Activated naive CD8-positive, alpha-beta T cell treated with anti-CD3 and anti-CD28 coated beads, Interleukin-2, amount 50 U/mL, for 24 hours (primary cell): Measurements from ENCODE around the gene NSG1.
A peak's percentile ranks its signal among the peaks of the same experiment; 100 is the strongest.
"Not testable (repeated sequence)": the region's sequence is repeated elsewhere in the genome, so short reads cannot be mapped to it uniquely, and the experiment has no call there.

Source experiments
- ATAC-seq: fragments of 150-1000 bp; cut with Tn5 transposase; one replicate; pipeline ENCODE4 v1.10.0; 2021
- DNase-seq: peaks from one replicate; pipeline ENCODE4 v3.0.0; 2021
- H3K27ac Mint-ChIP-seq: one replicate; pipeline ENCODE4 v1.8.0; 2021; ENCODE audit warnings: mild to moderate bottlenecking, mixed read lengths
- H3K27me3 Mint-ChIP-seq: one replicate; pipeline ENCODE4 v1.8.0; 2021; ENCODE audit warnings: mixed read lengths
- H3K36me3 Mint-ChIP-seq: one replicate; pipeline ENCODE4 v1.8.0; 2021; ENCODE audit warnings: low read depth, mixed read lengths
- H3K4me1 Mint-ChIP-seq: one replicate; pipeline ENCODE4 v1.8.0; 2021; ENCODE audit warnings: mixed read lengths
- H3K4me3 Mint-ChIP-seq: one replicate; pipeline ENCODE4 v1.8.0; 2021; ENCODE audit warnings: mild to moderate bottlenecking, moderate library complexity, mixed read lengths
- H3K9me3 Mint-ChIP-seq: one replicate; pipeline ENCODE4 v1.8.0; 2021; ENCODE audit warnings: mixed read lengths

NSG1 gene

DNA sequence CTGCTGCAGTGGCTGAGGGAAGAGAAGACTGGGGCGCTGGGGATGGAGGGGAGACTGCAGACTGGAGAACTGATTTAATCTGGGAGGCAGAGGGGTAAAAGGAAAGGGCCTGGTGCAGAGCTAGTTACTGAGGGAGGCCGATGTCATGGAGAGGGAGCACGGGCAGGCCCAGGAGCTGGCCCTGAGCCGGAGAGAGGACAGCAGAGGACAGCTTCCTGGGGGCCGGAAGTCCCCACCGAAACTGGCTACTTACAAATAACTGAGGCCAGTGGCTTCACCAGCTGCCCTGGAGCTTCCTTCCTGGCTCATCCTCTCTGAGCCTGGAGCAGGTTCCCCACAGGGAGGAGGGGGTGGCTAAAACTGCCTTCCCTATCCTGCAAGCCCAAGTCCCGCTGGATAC lies 26.9 kb downstream of the NSG1 start:
- H3K27me3 Mint-ChIP-seq, result no peaks in the 10 kb centered on the region
- H3K9me3 Mint-ChIP-seq, result no peaks in the 10 kb centered on the region
- no peak overlapping the region for H3K27ac Mint-ChIP-seq
- ATAC-seq, result no peak
- peaks cover 12% of the 10 kb centered on the region for H3K4me1 Mint-ChIP-seq
- no peak for DNase-seq
- H3K36me3 Mint-ChIP-seq, result peaks cover 8% of the 10 kb centered on the region
- H3K4me3 Mint-ChIP-seq, result no peak overlapping the region

DNA sequence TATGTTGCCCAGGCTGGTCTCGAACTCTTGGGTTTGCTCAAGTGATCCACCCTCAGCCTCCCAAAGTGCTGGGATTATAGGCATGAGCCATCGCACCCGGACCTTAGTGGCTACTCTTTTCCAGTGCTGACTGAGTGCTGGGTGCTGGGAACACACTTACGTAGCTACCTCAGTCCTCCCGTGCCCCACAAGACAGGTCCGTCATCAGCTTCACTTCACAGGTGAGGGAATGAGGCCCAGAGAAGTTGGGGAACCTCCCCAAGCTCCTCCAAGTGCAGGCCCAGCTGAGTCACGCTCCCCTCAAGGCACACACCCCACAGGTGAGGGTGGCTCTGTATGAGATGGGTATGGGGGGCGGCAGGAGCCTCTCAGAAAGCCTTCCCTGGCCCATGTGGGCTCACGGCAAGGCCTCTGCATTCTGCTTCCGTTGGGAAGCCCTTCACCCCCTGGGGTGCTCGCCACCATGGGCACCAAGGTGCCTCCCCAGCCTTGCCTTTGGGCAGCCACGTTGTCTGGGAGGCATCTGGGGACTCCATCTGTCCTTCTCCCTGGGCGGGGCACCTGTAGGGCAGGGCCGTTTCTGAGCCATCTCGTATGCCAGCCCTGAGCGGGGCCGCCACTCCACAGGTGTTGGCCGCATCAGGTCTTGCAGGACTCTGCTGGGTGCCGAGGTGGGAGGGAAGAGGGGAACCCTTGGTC lies 28.4 kb downstream of the NSG1 start:
- ATAC-seq, result no peak
- Mint-ChIP-seq H3K4me3 (no peak overlapping the region), H3K4me1 (peaks cover 23% of the 10 kb centered on the region), H3K36me3 (peaks cover 17% of the 10 kb centered on the region), H3K27ac (no peak overlapping the region), H3K27me3 (no peaks in the 10 kb centered on the region), H3K9me3 (no peaks in the 10 kb centered on the region)
- no peak for DNase-seq

DNA sequence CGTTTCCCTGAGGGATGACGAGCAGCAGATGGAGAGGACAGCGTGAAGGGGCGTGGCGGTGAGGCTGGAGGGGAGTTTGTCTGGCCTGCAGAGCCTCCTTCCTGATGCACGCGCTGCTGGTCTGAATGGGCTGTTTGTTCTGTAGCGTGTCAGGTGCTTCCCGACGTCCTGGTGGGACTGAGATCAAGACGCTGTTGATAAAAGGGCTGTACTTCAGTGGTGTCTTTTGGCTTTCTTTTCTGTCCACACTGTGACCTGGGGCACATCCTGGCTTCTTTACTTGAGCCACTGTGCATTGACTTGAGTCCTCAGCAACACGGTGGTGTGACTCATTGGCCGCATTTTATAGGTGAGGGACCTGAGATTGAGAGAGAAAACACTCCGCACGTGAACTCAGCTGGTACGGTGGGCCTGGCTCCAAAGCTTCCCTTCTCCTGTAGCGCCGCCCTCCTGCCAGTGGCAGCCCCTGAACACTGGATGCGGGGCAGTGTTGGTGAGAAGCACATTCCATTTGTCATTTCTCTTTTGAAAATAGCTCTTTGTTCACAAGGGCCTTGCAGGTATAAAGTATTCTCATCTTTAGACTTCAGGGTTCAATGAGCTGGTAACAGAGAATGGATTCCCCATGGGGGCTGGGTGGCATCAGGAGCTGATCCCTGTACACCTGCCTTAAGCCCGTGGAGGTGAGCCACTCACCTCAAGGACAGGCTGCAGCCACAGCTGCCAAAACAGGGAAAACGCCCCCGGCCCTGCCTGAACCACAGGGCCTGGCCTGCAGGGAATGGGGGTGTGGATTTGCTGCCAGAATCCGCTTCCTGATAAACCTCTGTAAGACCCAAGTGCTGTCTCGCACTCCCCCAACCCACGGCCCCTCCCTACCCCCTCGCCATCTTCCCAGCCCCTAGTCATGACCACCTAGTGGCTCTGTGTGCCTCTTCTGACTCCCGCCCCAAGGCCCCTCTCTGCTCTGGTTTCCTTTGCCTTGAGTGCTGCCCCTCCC lies 29.2 kb downstream of the NSG1 start:
- H3K27ac Mint-ChIP-seq, result no peak overlapping the region
- no peak for ATAC-seq
- H3K4me3 Mint-ChIP-seq, result no peak overlapping the region

DNA sequence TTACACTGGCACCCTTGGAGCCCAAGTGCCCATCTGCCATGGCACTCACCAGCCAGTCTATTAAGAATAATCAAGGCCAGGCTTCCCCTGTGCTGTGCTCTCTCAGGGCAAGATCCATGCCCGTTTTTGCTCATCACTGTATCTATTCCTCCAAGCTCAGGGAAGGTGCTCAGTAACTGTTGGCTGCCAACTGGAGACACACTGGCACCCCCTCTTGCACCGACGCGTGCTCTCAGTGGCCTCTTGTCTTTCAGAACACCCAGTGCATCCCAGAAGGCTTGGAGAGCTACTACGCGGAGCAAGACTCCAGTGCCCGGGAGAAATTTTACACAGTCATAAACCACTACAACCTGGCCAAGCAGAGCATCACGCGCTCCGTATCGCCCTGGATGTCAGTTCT lies 30.1 kb downstream of the NSG1 start:
- Mint-ChIP-seq H3K9me3 (no peaks in the 10 kb centered on the region), H3K4me1 (peaks cover 23% of the 10 kb centered on the region), H3K36me3 (peaks cover 25% of the 10 kb centered on the region), H3K27ac (no peak overlapping the region), H3K27me3 (no peaks in the 10 kb centered on the region), H3K4me3 (no peak overlapping the region)
- DNase-seq (no peak), ATAC-seq (no peak)

More for the DNA sequence above, 29.2 kb downstream of the NSG1 start:
- Mint-ChIP-seq H3K27me3 (no peaks in the 10 kb centered on the region), H3K9me3 (no peaks in the 10 kb centered on the region), H3K36me3 (peaks cover 21% of the 10 kb centered on the region), H3K4me1 (peaks cover 23% of the 10 kb centered on the region)
- no peak for DNase-seq

DNA sequence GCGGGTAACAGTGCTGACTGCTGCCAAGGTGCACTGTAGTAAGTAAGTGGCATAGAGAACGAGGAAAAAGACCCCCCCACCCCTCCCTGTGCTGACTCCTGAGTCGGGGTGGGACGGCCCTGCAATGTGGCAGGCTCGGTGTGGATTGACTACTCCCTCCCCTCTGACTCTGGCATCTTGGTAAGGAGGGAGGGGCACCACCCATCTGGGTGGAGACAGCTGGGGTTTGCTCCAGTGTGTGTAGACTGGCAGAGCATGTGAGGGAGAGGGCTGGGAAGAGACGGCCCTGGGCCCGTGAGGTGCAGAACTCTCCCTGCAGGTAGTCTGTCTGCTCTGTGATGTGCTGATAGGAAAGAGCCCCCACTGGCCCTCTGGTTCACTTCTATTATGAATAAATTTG lies 31.0 kb downstream of the NSG1 start:
- ATAC-seq (no peak), DNase-seq (no peak)
- no peaks in the 10 kb centered on the region for H3K27me3 Mint-ChIP-seq
- peaks cover 23% of the 10 kb centered on the region for H3K4me1 Mint-ChIP-seq
- H3K27ac Mint-ChIP-seq, result no peak overlapping the region
- H3K36me3 Mint-ChIP-seq, result peaks cover 27% of the 10 kb centered on the region
- H3K9me3 Mint-ChIP-seq, result no peaks in the 10 kb centered on the region
- H3K4me3 Mint-ChIP-seq, result no peak overlapping the region

DNA sequence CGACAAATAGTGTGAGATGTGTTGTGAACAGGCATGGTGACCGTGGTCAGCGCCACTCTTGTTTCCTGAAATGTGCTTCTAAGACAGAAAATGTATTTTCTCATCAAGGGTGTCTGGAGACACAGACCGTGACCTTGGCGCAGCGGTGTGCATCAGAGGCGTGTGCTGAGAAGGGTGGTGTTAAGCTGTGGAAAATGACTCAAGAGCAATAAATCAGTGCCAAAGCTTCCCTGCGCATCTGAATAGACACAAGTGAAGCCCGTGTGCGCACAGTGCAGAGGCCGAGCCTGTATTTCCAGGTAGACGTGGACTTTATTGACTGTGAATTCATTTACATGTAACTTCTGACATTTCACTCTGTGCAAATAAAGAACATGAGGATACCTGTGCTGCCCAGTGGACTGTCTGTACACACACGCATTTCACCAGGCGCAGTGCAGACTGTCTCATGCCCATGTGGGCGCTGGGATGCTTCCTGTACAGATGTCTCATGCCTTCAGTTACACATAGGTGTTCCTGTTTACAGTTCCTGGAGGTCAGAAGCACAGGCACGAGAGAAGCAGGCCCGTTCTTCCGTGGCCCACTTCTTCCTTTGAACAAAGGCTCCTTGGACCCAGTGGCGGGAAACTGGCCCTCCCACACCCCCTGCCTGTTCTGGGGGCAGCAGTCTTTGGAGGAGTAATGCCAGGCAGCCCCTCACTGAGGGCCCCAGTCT lies 31.9 kb downstream of the NSG1 start:
- Mint-ChIP-seq H3K36me3 (peaks cover 30% of the 10 kb centered on the region), H3K27ac (peak overlapping the region; percentile 0), H3K9me3 (no peaks in the 10 kb centered on the region), H3K4me1 (peaks cover 23% of the 10 kb centered on the region), H3K4me3 (no peak overlapping the region), H3K27me3 (no peaks in the 10 kb centered on the region)
- no peak for DNase-seq
- peak; percentile 42 for ATAC-seq

DNA sequence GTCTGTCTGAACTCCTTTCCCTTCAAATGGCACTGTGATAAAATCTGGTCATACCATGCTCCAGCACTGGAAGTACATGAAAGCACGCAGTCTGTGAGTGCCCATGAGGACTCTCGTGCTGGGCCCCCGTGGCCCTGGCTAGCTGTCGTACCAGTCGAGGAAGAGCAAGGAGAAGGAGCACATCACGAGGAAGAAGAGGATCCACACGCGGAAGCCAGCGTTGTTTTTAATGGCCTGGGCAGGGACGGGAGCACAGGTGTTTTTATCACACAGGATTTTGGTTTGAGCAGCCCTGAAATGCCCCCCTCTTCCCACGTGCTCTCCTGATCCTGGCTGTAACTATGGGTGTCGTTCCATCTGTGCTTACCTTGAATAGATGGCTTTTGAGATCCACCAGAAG lies 33.0 kb downstream of the NSG1 start:
- peaks cover 31% of the 10 kb centered on the region for H3K36me3 Mint-ChIP-seq

DNA sequence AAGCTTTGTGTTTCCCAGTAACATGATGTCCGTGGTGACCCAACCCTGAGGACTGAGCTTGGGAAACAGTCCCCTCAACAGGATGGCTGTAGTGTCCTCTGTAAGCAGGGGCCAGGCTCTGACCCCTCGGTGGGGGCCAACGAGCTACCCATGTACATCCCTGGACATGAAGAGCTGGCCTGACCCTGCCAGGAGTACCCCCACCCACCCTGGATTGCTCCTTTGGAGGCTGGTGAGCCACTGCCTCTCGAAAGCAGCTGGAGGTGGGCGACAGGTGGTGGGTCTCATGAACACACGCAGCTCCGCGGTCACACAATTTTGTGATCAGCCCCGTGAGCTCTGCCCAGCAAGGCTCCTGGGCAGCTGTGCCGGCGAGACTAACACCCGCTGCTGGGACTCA lies 33.5 kb downstream of the NSG1 start:
- Mint-ChIP-seq H3K9me3 (no peaks in the 10 kb centered on the region), H3K36me3 (peaks cover 34% of the 10 kb centered on the region)
- ATAC-seq, result no peak

More for the DNA sequence above, 33.0 kb downstream of the NSG1 start:
- Mint-ChIP-seq H3K9me3 (no peaks in the 10 kb centered on the region), H3K27ac (no peak overlapping the region), H3K4me1 (peaks cover 23% of the 10 kb centered on the region), H3K4me3 (no peak overlapping the region), H3K27me3 (no peaks in the 10 kb centered on the region)
- DNase-seq, result no peak
- no peak for ATAC-seq

DNA sequence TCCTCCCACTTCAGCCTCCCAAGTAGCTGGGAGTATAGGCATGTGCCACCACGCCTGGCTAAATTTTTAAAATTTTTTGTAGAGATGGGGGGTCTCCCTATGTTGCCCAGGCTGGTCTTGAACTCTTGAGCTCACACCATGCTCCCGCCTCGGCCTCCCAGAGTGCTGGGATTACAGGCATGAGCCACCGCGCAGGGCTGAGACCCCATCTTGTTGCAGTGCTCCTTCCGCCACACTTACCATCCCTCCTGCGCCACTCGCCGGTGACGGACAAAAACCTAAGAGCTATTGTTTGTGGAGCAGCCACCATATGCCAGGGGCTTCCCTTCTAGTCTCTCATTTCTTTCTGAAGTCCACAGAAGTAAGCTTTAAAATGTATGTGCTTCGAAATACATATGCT lies 34.5 kb downstream of the NSG1 start:
- H3K4me3 Mint-ChIP-seq, result no peak overlapping the region
- no peaks in the 10 kb centered on the region for H3K9me3 Mint-ChIP-seq
- ATAC-seq, result no peak
- peaks cover 34% of the 10 kb centered on the region for H3K36me3 Mint-ChIP-seq
- H3K27ac Mint-ChIP-seq, result no peak overlapping the region
- H3K4me1 Mint-ChIP-seq, result peaks cover 23% of the 10 kb centered on the region
- DNase-seq, result no peak
- no peaks in the 10 kb centered on the region for H3K27me3 Mint-ChIP-seq

More for the DNA sequence above, 33.5 kb downstream of the NSG1 start:
- no peaks in the 10 kb centered on the region for H3K27me3 Mint-ChIP-seq
- no peak for DNase-seq
- peaks cover 23% of the 10 kb centered on the region for H3K4me1 Mint-ChIP-seq
- H3K4me3 Mint-ChIP-seq, result no peak overlapping the region
- no peak overlapping the region for H3K27ac Mint-ChIP-seq

DNA sequence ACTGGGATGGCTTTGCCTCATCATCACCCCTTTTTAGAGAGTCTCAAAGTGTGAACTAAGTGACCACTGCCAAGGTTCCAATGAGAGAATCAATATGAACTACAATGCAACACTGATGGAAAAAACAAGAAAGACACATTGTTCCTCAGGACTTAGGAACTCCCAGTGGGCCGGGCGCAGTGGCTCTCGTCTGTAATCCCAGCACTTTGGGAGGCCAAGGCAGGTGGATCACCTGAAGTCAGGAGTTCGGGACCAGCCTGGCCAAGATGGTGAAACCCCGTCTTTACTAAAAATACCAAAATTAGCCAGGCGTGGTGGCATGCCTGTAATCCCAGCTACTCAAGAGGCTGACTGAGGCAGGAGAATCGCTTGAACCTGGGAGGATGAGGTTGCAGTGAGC lies 35.2 kb downstream of the NSG1 start:
- H3K9me3 Mint-ChIP-seq, DNase-seq, H3K4me3 Mint-ChIP-seq, H3K27ac Mint-ChIP-seq, ATAC-seq, H3K27me3 Mint-ChIP-seq: not testable (repeated sequence)
- Mint-ChIP-seq H3K36me3 (peaks cover 31% of the 10 kb centered on the region), H3K4me1 (peaks cover 20% of the 10 kb centered on the region)

DNA sequence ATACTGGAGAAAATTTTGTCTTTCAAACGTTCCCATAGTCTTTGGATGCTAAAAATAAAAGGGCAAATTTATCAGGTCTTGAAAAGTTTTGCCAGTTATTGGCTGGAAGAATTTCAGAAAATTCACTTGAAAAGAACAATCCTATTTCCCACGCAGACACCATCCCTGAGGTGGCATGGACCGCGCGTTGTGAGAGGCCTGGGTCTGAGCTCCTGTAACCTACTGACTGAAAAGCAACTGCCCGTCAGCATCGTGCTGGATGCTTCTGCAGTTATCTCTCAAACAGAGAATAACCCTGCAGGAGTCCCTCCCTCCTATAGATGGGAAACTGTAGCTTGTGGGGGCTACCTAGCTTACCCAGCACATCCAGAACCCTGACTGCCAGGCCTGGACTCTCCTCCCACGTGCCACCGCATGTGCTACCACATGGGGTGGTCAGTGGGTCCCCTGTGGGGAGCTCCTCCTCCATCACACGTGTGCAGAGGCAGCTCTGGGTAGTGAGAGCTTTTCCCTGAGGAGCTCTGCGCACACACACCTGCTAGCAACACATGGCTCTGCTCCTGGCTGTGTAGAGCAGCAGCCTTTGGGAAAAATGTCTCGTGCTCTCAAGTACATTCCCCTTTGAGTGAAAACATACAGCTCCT lies 36.1 kb downstream of the NSG1 start:
- ATAC-seq, result no peak
- Mint-ChIP-seq H3K27ac (no peak overlapping the region), H3K36me3 (peaks cover 31% of the 10 kb centered on the region), H3K9me3 (no peaks in the 10 kb centered on the region), H3K4me1 (peaks cover 18% of the 10 kb centered on the region), H3K4me3 (no peak overlapping the region), H3K27me3 (no peaks in the 10 kb centered on the region)
- DNase-seq, result no peak

DNA sequence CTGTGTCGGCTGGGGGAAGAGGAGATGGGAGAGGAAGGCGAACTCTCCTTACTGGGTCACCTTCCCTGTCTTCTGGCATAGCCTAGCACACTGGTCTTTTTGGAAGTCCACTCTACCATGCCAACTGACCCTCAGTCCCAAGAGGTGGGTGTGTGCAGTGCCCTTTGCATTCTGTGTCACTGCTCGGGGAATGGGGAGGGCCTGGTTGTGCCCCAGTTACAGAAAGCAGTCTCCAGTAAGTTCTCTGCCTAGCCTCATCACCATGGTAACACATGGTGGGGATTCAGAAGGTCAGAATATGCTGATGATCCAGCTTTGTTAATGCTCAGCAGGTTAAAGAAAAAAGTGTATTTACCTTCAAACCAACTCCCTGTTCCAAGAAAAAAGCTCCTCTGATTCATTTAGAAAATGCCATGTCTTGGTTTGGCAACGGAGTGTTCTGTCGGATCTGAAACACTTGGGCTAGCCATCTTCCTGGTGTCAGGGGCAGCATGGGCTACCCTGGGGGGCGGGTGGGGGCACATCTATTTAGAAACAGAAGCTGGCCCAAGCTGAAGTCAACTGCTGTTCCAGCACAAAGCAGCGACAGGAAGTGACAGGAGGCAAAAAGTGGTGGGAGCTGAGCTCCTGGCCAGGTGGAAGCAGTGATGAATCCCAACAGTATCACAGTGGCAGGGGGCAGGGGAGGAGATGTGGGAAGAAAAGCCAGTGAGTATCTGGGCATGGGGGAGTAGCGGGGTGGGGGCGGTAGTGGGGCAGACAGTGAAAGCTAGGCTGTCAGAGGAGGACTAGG lies 37.0 kb downstream of the NSG1 start:
- no peak overlapping the region for H3K4me3 Mint-ChIP-seq
- DNase-seq, result no peak
- no peak overlapping the region for H3K27ac Mint-ChIP-seq
- H3K4me1 Mint-ChIP-seq, result peaks cover 9% of the 10 kb centered on the region
- H3K36me3 Mint-ChIP-seq, result peaks cover 24% of the 10 kb centered on the region
- no peaks in the 10 kb centered on the region for H3K9me3 Mint-ChIP-seq
- ATAC-seq, result no peak
- no peaks in the 10 kb centered on the region for H3K27me3 Mint-ChIP-seq

DNA sequence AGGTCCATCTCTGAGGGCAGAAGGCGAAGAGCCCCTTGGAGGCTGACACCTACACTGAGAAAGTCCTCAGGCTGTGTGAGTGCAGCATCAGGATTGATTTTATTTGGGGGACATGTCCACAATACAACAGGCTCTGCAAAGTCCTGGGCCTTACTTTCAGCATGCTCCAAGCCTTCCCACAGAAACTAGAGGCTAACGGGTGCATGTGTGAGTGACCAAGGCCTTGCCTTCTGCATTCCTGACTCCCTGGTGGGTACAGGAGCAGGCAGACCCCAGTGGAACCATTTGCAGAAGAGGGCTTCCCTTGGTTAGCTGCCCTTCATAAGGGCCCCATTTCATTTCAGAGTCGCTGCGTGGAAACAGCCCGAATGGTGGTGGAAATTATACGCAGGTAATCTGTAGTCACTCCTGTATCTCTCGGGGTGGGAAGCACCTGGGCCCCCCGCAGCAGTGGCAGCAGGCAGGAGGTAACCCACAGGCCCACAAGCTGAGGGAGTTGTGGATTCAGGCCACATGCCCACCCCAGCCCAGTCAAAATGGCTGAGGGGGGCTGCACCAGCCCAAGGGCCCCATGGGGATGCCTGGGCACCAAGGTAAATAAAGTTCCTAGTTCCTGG lies 37.7 kb downstream of the NSG1 start:
- peaks cover 24% of the 10 kb centered on the region for H3K36me3 Mint-ChIP-seq
- H3K27ac Mint-ChIP-seq, result no peak overlapping the region
- no peak overlapping the region for H3K4me3 Mint-ChIP-seq
- peaks cover 3% of the 10 kb centered on the region for H3K4me1 Mint-ChIP-seq
- DNase-seq, result no peak
- no peaks in the 10 kb centered on the region for H3K27me3 Mint-ChIP-seq
- H3K9me3 Mint-ChIP-seq, result no peaks in the 10 kb centered on the region
- ATAC-seq, result no peak
